Left ventricle myocardium superior (tissue), 1 donor: ENCODE data around the gene UBL4A. TPM values are rescaled to one million over a fixed set of nuclear protein-coding genes. Genes with fewer than 3 reads are reported as not detected.
A peak's percentile ranks its signal among the peaks of the same experiment; 100 is the strongest.
"Not testable (repeated sequence)": the region's sequence is repeated elsewhere in the genome, so short reads cannot be mapped to it uniquely, and the experiment has no call there.

Experiments used
- ATAC-seq: fragments of 200-7000 bp; cut with Tn5 transposase; one replicate; pipeline ENCODE4 v1.9.1; 2020; ENCODE audit warnings: mild to moderate bottlenecking, moderate library complexity
- DNase-seq: peaks from one replicate; pipeline ENCODE4 v3.0.0-alpha.2; 2020
- intact Hi-C: fragments of 100-400 bp; cut with micrococcal nuclease; formaldehyde crosslinking; loops from one replicate; pipeline ENCODE4 v1.11.0; 2022
- total RNA-seq: library from RNA; stranded (reverse); fragmentation: NEBNext Ultra II Directional; extraction: Animal tissue kit (Norgen Biotek cat#: 25700); gene quantifications from one replicate; pipeline ENCODE4 v1.2.1, GENCODE V29; 2021
- donor health status: DM: no; HTN: yes; CAD: no; lungs with severe emphysema.

Gene UBL4A
- total RNA-seq, 1 donor from 2014 or later: 58.6 TPM

GRCh38 chrX:154511761-154512160, 25.3 kb upstream of the UBL4A start:
- ATAC-seq (no peak), DNase-seq (no peak)
- intact Hi-C loops: no loop called here

GRCh38 chrX:154509455-154509854, 23.0 kb upstream of the UBL4A start:
- intact Hi-C loops: no loop called here
- ATAC-seq (no peak), DNase-seq (no peak)

GRCh38 chrX:154508384-154508745, 21.9 kb upstream of the UBL4A start:
- intact Hi-C loops: no loop called here
- ATAC-seq (no peak), DNase-seq (no peak)

- no peak for DNase-seq
- ATAC-seq: no peak
- intact Hi-C loops: no loop called here
Measured at GRCh38 chrX:154507673-154508383, 21.4 kb upstream of the UBL4A start.

- intact Hi-C loops: no loop called here
- DNase-seq (no peak), ATAC-seq (no peak)
Measured at GRCh38 chrX:154506483-154507332, 20.3 kb upstream of the UBL4A start.

- no peak for DNase-seq
- intact Hi-C loops: no loop called here
- no peak for ATAC-seq
Measured at GRCh38 chrX:154505734-154506133, 19.3 kb upstream of the UBL4A start.

- ATAC-seq (no peak), DNase-seq (no peak)
- intact Hi-C loops: no loop called here
Measured at GRCh38 chrX:154502989-154503388, 16.6 kb upstream of the UBL4A start.

- DNase-seq: no peak
- intact Hi-C loops: no loop called here
- ATAC-seq: no peak
Measured at GRCh38 chrX:154502098-154502497, 15.7 kb upstream of the UBL4A start.

GRCh38 chrX:154501423-154501822, 15.0 kb upstream of the UBL4A start:
- intact Hi-C loops, DNase-seq, ATAC-seq: not testable (repeated sequence)

GRCh38 chrX:154496591-154497137, 10.2 kb upstream of the UBL4A start:
- intact Hi-C loops, ATAC-seq, DNase-seq: not testable (repeated sequence)

- ATAC-seq (no peak), DNase-seq (no peak)
- intact Hi-C loops: no loop called here
Measured at GRCh38 chrX:154495472-154495922, 9.1 kb upstream of the UBL4A start.

- ATAC-seq (no peak), DNase-seq (no peak)
- intact Hi-C loops: no loop called here
Measured at GRCh38 chrX:154494715-154495114, 8.3 kb upstream of the UBL4A start.

GRCh38 chrX:154490414-154491083, 4.1 kb upstream of the UBL4A start, which contains the start of gene SLC10A3:
Gene SLC10A3, minus strand, starts transcription at chrX:154490629. Its CDS starts 1,689 bp downstream, at chrX:154488940.
- intact Hi-C loops: no loop called here
- peak; percentile 95 for DNase-seq
- ATAC-seq: peak; percentile 89

- intact Hi-C loops: no loop called here
- DNase-seq (no peak), ATAC-seq (peak; percentile 2)
Measured at GRCh38 chrX:154490021-154490413, 3.6 kb upstream of the UBL4A start.

GRCh38 chrX:154489182-154489581, 2.8 kb upstream of the UBL4A start:
- ATAC-seq (no peak), DNase-seq (no peak)
- intact Hi-C loops: no loop called here

- intact Hi-C loops: no loop called here
- no peak for DNase-seq
- ATAC-seq: no peak
Measured at GRCh38 chrX:154488336-154489075, 2.1 kb upstream of the UBL4A start.

GRCh38 chrX:154487518-154488290, 1.3 kb upstream of the UBL4A start:
- intact Hi-C loops: no loop called here
- ATAC-seq: no peak

GRCh38 chrX:154486052-154486395, 391 bp downstream of the UBL4A start:
- ATAC-seq (peak; percentile 1), DNase-seq (peak; percentile 67)
- intact Hi-C loops: no loop called here

More at GRCh38 chrX:154487518-154488290, 1.3 kb upstream of the UBL4A start:
- no peak for DNase-seq
